Colonic mucosa (tissue), 4 donors: ENCODE measurements around the gene TBC1D7. TPM values are rescaled to one million over a fixed set of nuclear protein-coding genes. Genes with fewer than 3 reads are reported as not detected.

Experiments
- DNase-seq: peaks from one replicate; pipeline ENCODE4 v3.0.0-alpha.2; 2020
- H3K27ac ChIP-seq: fragments of 200-600 bp; one replicate; pipeline ENCODE4 v1.8.0; 2021
- H3K27me3 ChIP-seq: fragments of 200-600 bp; one replicate; pipeline ENCODE4 v1.8.0; 2021
- H3K36me3 ChIP-seq: fragments of 200-600 bp; one replicate; pipeline ENCODE4 v1.8.0; 2021
- H3K4me1 ChIP-seq: fragments of 200-600 bp; one replicate; pipeline ENCODE4 v1.8.0; 2021; ENCODE audit warnings: mild to moderate bottlenecking
- H3K4me3 ChIP-seq: fragments of 200-600 bp; one replicate; pipeline ENCODE4 v1.8.0; 2021
- H3K9ac ChIP-seq, 2 donors: one replicate each; pipeline ENCODE4 v1.7.0; 2013; ENCODE audit warnings: control low read depth in 2 of 2, low read depth in 2 of 2, low read length in 2 of 2
- H3K9me3 ChIP-seq: fragments of 200-600 bp; one replicate; pipeline ENCODE4 v1.8.0; 2021
- intact Hi-C: fragments of 100-400 bp; cut with DNase I; formaldehyde crosslinking; loops from one replicate; pipeline ENCODE4 v1.14.1; 2022
- total RNA-seq, 2 donors: library from RNA; stranded (reverse); fragmentation: NEBNext Ultra II Directional in 1 of 2; extraction: Animal tissue kit (Norgen Biotek cat#: 25700) in 1 of 2; gene quantifications; one replicate each; pipeline ENCODE4 v1.2.1, GENCODE V29; 2021
- TF ChIP-seq, protein P1 (sequence below): fragments of 200-600 bp; IDR thresholded peaks from one replicate; pipeline ENCODE4 v1.8.0; 2022; ENCODE audit warnings: antibody characterized with exemption, mild to moderate bottlenecking
- donor health status: healthy.
- donor health status: DM: no; HTN: no; CAD: no.
- donor health status: DM: no; HTN: no; CAD: no.

TBC1D7 gene
- total RNA-seq, 2 donors from 2014 or later = 21.4 to 23.3 TPM

DNA sequence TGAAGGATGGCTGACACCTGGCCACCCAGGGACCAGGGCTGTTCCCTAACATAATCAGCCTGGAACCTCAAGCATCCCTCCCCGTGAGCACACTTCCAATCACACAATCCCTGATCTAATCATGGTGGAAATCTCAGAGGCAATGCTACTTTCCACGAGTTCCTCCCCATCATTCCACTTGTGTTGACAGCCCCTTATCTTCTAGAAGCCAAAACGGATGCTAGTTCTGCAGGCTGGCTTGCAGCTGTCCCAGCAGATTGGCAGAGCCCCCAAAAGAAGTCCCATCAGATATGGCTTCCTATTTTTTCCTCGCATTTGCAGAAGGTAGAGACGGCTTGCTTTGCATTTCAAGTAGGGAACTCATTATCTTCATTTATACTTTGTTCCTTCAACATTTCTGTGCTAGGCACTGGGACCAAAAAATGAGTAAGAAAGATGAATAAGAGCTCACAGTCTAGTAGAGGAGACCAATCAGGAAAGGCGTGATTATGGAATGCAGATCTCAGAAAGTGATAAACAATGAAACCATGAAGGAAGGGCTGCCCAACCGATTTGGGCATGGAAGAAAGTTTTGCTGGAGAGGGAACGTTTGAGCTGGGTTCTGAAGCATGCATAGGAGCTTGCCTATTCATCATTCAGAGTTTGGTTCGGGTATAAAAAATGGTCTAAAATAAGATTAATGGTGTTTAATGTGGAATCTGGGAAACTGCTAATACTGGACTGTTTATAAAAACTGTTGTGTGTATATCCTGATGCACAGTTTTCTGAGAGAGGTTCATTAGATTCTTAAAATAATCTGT, 44.6 kb upstream of the TBC1D7 start:
- no peak for DNase-seq
- Histone ChIP-seq H3K9me3 (no peaks in the 10 kb centered on the region), H3K27ac (no peak overlapping the region), H3K9ac (no peak overlapping the region), H3K4me1 (no peaks in the 10 kb centered on the region), H3K4me3 (no peak overlapping the region), H3K36me3 (no peaks in the 10 kb centered on the region), H3K27me3 (no peaks in the 10 kb centered on the region)
- TF ChIP-seq, protein P1, sequence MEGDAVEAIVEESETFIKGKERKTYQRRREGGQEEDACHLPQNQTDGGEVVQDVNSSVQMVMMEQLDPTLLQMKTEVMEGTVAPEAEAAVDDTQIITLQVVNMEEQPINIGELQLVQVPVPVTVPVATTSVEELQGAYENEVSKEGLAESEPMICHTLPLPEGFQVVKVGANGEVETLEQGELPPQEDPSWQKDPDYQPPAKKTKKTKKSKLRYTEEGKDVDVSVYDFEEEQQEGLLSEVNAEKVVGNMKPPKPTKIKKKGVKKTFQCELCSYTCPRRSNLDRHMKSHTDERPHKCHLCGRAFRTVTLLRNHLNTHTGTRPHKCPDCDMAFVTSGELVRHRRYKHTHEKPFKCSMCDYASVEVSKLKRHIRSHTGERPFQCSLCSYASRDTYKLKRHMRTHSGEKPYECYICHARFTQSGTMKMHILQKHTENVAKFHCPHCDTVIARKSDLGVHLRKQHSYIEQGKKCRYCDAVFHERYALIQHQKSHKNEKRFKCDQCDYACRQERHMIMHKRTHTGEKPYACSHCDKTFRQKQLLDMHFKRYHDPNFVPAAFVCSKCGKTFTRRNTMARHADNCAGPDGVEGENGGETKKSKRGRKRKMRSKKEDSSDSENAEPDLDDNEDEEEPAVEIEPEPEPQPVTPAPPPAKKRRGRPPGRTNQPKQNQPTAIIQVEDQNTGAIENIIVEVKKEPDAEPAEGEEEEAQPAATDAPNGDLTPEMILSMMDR = no peak
- intact Hi-C loops = no loop called here

DNA sequence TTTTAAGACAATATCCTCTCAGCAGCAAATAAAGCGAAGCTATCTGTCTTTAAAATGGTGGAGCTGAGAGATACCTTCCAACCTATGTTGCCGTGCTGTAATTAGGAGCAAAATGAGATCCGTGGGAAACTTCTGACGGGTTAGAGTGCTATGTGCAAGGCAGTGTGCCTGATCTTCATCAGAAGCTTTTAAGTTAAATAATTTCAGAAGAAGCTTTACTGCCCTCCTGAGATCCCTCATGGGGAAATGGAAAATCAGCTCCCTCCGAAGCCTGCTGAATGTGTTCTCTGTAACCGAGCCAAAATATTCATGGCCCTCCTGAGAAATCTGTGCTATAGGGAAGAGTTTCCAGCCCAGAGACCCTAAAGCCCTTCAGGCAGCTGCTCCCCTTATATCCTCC, 43.7 kb upstream of the TBC1D7 start:
- no peak for DNase-seq
- intact Hi-C loops = no loop called here
- TF ChIP-seq, protein P1 = no peak

DNA sequence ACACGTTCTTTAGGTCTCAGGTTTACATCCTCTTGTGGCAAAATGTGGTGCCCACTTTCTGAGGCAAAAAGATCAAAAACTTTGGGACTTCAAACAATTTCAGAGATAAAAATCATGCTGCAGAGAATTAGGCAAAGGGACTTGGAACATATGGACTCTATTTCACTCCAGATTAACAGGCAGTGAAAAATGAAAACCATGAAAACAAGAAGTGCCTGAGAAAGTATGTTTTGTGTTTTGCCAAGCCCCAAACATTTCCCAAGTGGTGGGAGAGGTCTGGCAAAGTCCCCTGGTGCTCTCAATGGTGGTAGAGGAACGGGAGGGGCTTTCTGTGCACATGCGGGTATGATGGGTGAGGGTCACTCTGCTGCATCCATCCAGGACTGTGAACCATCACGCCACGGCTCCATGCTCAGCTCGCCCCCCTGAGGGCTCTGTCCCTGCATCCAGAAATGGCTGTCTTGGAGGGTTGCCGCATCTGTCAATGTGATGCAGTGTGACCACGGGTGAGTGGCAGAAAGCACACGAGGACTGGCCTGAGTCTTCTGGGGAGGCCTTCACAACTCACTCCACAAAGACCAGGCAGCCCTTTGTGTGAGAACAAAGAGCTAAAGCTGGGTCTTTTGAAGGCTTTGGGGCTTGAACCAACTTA, 43.2 kb upstream of the TBC1D7 start:
- Histone ChIP-seq H3K9me3 (no peaks in the 10 kb centered on the region), H3K4me1 (no peaks in the 10 kb centered on the region), H3K36me3 (no peaks in the 10 kb centered on the region), H3K27me3 (no peaks in the 10 kb centered on the region), H3K27ac (no peak overlapping the region), H3K9ac (no peak overlapping the region), H3K4me3 (no peak overlapping the region)
- DNase-seq = no peak
- intact Hi-C loops = no loop called here
- TF ChIP-seq, protein P1 = no peak

More for the DNA sequence above, 43.7 kb upstream of the TBC1D7 start:
- Histone ChIP-seq H3K36me3 (no peaks in the 10 kb centered on the region), H3K9me3 (no peaks in the 10 kb centered on the region), H3K4me1 (no peaks in the 10 kb centered on the region), H3K27ac (no peak overlapping the region), H3K9ac (no peak overlapping the region), H3K4me3 (no peak overlapping the region), H3K27me3 (no peaks in the 10 kb centered on the region)

- Histone ChIP-seq H3K27ac (no peak overlapping the region), H3K9me3 (no peaks in the 10 kb centered on the region), H3K36me3 (no peaks in the 10 kb centered on the region), H3K27me3 (no peaks in the 10 kb centered on the region), H3K4me1 (no peaks in the 10 kb centered on the region), H3K4me3 (no peak overlapping the region), H3K9ac (no peak overlapping the region)
- DNase-seq = no peak
- intact Hi-C loops = no loop called here
- TF ChIP-seq, protein P1 = no peak
Measured at GRCh38 chr6:13370623-13371022, 42.3 kb upstream of the TBC1D7 start.

DNA sequence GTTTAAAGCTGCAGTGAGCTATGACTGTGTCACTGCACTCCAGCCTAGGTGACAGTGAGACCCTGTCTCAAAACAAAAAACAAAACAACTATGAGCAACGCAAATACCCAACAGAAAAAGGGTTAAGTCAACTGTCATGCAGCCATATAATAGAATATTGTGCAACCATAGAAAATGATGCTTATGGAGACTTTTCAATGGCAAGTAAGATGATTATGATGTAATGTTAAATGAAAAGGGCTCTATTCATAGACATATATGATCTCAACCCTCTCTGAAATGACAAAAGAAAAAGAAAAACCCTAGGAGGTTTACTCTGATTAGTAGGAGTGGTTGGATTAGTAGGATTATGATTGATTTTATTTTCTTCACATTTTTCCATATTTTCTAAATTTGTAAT, 41.3 kb upstream of the TBC1D7 start:
- H3K27ac ChIP-seq = no peak overlapping the region
- no peak for DNase-seq
- H3K27me3 ChIP-seq = no peaks in the 10 kb centered on the region
- TF ChIP-seq, protein P1 = no peak
- H3K36me3 ChIP-seq = no peaks in the 10 kb centered on the region
- no peak overlapping the region for H3K9ac ChIP-seq
- no peaks in the 10 kb centered on the region for H3K4me1 ChIP-seq
- intact Hi-C loops = no loop called here
- H3K9me3 ChIP-seq = no peaks in the 10 kb centered on the region
- no peak overlapping the region for H3K4me3 ChIP-seq
